Renal cortex interstitium (tissue), 11 donors: ENCODE data around the gene DBNDD2. TPM values are rescaled to one million over a fixed set of nuclear protein-coding genes. Genes with fewer than 3 reads are reported as not detected.
A peak's percentile ranks its signal among the peaks of the same experiment; 100 is the strongest.

Experiments used
- DNase-seq, 11 donors: peaks; one replicate each; pipeline ENCODE4 v3.0.0-alpha.2; 2013; ENCODE audit warnings: low read depth in 9 of 11, low spot score in 4 of 11; ENCODE audit errors: extremely low read depth in 1 of 11
- polyA plus RNA-seq, 3 donors: library from polyadenylated mRNA; unstranded; fragments of 120-200 nt; gene quantifications; one replicate each; pipeline ENCODE4 v1.2.1, GENCODE V29; 2013; ENCODE audit not compliant: insufficient read length in 3 of 3

Gene DBNDD2
- polyA plus RNA-seq, 3 donors, result 22.2 to 24.7 (median 24.3) TPM

GRCh38 chr20:45372646-45373352, 35.3 kb upstream of the DBNDD2 start:
- DNase-seq, result no peak

GRCh38 chr20:45373353-45374100, 34.6 kb upstream of the DBNDD2 start:
- DNase-seq, result peak; percentile 44 to 84 (median 72)

GRCh38 chr20:45374101-45374467, 34.0 kb upstream of the DBNDD2 start:
- DNase-seq, result no peak

- no peak for DNase-seq
These were observed 33.1 kb upstream of the DBNDD2 start for GRCh38 chr20:45374966-45375365.

GRCh38 chr20:45377269-45377668, 30.8 kb upstream of the DBNDD2 start:
- peak in 2 of 11 donors; percentile 51 for DNase-seq

GRCh38 chr20:45378191-45378590, 29.9 kb upstream of the DBNDD2 start, which contains the start of gene TP53TG5:
TP53TG5 (minus strand) TSS chr20:45378325; CDS start chr20:45378236, 89 bp downstream.
- DNase-seq, result no peak

- no peak for DNase-seq
These were observed 20.8 kb upstream of the DBNDD2 start for GRCh38 chr20:45387274-45387673.

GRCh38 chr20:45390931-45391330, 17.2 kb upstream of the DBNDD2 start:
- DNase-seq, result no peak

GRCh38 chr20:45391559-45391958, 16.5 kb upstream of the DBNDD2 start:
- DNase-seq, result no peak

GRCh38 chr20:45392733-45393132, 15.4 kb upstream of the DBNDD2 start:
- DNase-seq, result no peak

GRCh38 chr20:45394221-45395113, 13.6 kb upstream of the DBNDD2 start:
- DNase-seq, result no peak

- no peak for DNase-seq
These were observed 13.0 kb upstream of the DBNDD2 start for GRCh38 chr20:45395114-45395415.

- no peak for DNase-seq
These were observed 9.1 kb upstream of the DBNDD2 start for GRCh38 chr20:45399018-45399417.

- no peak for DNase-seq
These were observed 7.6 kb upstream of the DBNDD2 start for GRCh38 chr20:45400346-45401031.

GRCh38 chr20:45402946-45403345, 5.1 kb upstream of the DBNDD2 start:
- no peak for DNase-seq

- DNase-seq, result no peak
These were observed 3.7 kb upstream of the DBNDD2 start for GRCh38 chr20:45404438-45404837.

GRCh38 chr20:45405571-45406259, 2.4 kb upstream of the DBNDD2 start:
- DNase-seq, result peak in 4 of 11 donors; percentile 4 to 15 (median 8)

GRCh38 chr20:45406260-45407066, 1.6 kb upstream of the DBNDD2 start:
- peak in 4 of 11 donors; percentile 13 to 25 (median 20) for DNase-seq
